Measurements from ENCODE around the gene GORAB.

- no peak for TF ChIP-seq POLR2A (IDR thresholded peaks at IDR 0.05; ENCODE audit: low read depth, low read length)
- TF ChIP-seq POLR2AphosphoS5 (IDR thresholded peaks at IDR 0.05; ENCODE audit: low read depth, low read length), result no peak
- no peak for TF ChIP-seq TAF1 (IDR thresholded peaks at IDR 0.05; ENCODE audit: borderline replicate concordance, low read depth, low read length)
These were observed 45.0 kb downstream of the GORAB start for GRCh38 chr1:170576980-170577379.

Measured in GM12892 (cell line).